Measurements from ENCODE around the gene CYP2A7.
"Not testable (repeated sequence)": the region's sequence is repeated elsewhere in the genome, so short reads cannot be mapped to it uniquely, and the experiment has no call there.

The CYP2A7 gene

GRCh38 chr19:40899964-40900363 lies 17.9 kb upstream of the CYP2A7 start:
- in situ Hi-C loops (cut with HindIII; ENCODE audit: low sequenced_read_pairs) = not testable (repeated sequence)

- in situ Hi-C loops (cut with HindIII; ENCODE audit: low sequenced_read_pairs) = not testable (repeated sequence)
These were observed 15.1 kb upstream of the CYP2A7 start for GRCh38 chr19:40896843-40897789.

- in situ Hi-C loops (cut with HindIII; ENCODE audit: low sequenced_read_pairs) = no loop called here
These were observed 14.4 kb upstream of the CYP2A7 start for GRCh38 chr19:40896418-40896796.

- in situ Hi-C loops (cut with HindIII; ENCODE audit: low sequenced_read_pairs) = no loop called here
These were observed 11.1 kb upstream of the CYP2A7 start for GRCh38 chr19:40893112-40893511.

- in situ Hi-C loops (cut with HindIII; ENCODE audit: low sequenced_read_pairs) = no loop called here
These were observed 7.3 kb upstream of the CYP2A7 start for GRCh38 chr19:40889366-40889765.

- in situ Hi-C loops (cut with HindIII; ENCODE audit: low sequenced_read_pairs) = no loop called here
These were observed 6.2 kb upstream of the CYP2A7 start for GRCh38 chr19:40888191-40888590.

GRCh38 chr19:40884187-40884931 lies 2.3 kb upstream of the CYP2A7 start:
- in situ Hi-C loops (cut with HindIII; ENCODE audit: low sequenced_read_pairs) = not testable (repeated sequence)

GRCh38 chr19:40879349-40879748 lies 2.7 kb downstream of the CYP2A7 start:
- in situ Hi-C loops (cut with HindIII; ENCODE audit: low sequenced_read_pairs) = not testable (repeated sequence)

- in situ Hi-C loops (cut with HindIII; ENCODE audit: low sequenced_read_pairs) = not testable (repeated sequence)
These were observed 6.5 kb downstream of the CYP2A7 start for GRCh38 chr19:40875526-40875951.

GRCh38 chr19:40874874-40875273 lies 7.2 kb downstream of the CYP2A7 start:
- in situ Hi-C loops (cut with HindIII; ENCODE audit: low sequenced_read_pairs) = not testable (repeated sequence)

GRCh38 chr19:40873873-40874272 lies 8.2 kb downstream of the CYP2A7 start:
- in situ Hi-C loops (cut with HindIII; ENCODE audit: low sequenced_read_pairs) = not testable (repeated sequence)

- in situ Hi-C loops (cut with HindIII; ENCODE audit: low sequenced_read_pairs) = no loop called here
These were observed 9.8 kb downstream of the CYP2A7 start for GRCh38 chr19:40872209-40872608.

GRCh38 chr19:40867701-40868100 lies 14.3 kb downstream of the CYP2A7 start:
- in situ Hi-C loops (cut with HindIII; ENCODE audit: low sequenced_read_pairs) = no loop called here

- in situ Hi-C loops (cut with HindIII; ENCODE audit: low sequenced_read_pairs) = not testable (repeated sequence)
These were observed 17.1 kb downstream of the CYP2A7 start for GRCh38 chr19:40864739-40865496.

- in situ Hi-C loops (cut with HindIII; ENCODE audit: low sequenced_read_pairs) = no loop called here
These were observed 19.2 kb downstream of the CYP2A7 start for GRCh38 chr19:40862785-40863184.

GRCh38 chr19:40862333-40862732 lies 19.7 kb downstream of the CYP2A7 start:
- in situ Hi-C loops (cut with HindIII; ENCODE audit: low sequenced_read_pairs) = no loop called here

GRCh38 chr19:40858109-40858508 lies 23.9 kb downstream of the CYP2A7 start:
- in situ Hi-C loops (cut with HindIII; ENCODE audit: low sequenced_read_pairs) = no loop called here

GRCh38 chr19:40852467-40853152 lies 29.4 kb downstream of the CYP2A7 start:
- in situ Hi-C loops (cut with HindIII; ENCODE audit: low sequenced_read_pairs) = not testable (repeated sequence)

- in situ Hi-C loops (cut with HindIII; ENCODE audit: low sequenced_read_pairs) = not testable (repeated sequence)
These were observed 31.8 kb downstream of the CYP2A7 start, which contains the start of gene CYP2A6 for GRCh38 chr19:40850277-40850676. Gene CYP2A6 (minus strand): TSS chr19:40850447. CDS start chr19:40850426, 21 bp downstream.

- in situ Hi-C loops (cut with HindIII; ENCODE audit: low sequenced_read_pairs) = not testable (repeated sequence)
These were observed 35.3 kb downstream of the CYP2A7 start for GRCh38 chr19:40846722-40847121.
